ENCODE measurements around the gene SLC25A27. TPM values are rescaled to one million over a fixed set of nuclear protein-coding genes. Genes with fewer than 3 reads are reported as not detected.

SLC25A27 gene
- total and polyA plus RNA-seq, 2 experiments from 2014 or later: 8.5 to 16.2 TPM

- TF ChIP-seq ZNF331 (CRISPR knock-in tag; IDR thresholded peaks at IDR 0.05; ENCODE audit: low read depth) (no peak), STAT1 (IDR thresholded peaks at IDR 0.05; ENCODE audit: unreplicated experiment) (no peak), ZNF462 (CRISPR knock-in tag; IDR thresholded peaks at IDR 0.05) (no peak), CREB1 (CRISPR knock-in tag; IDR thresholded peaks at IDR 0.05; ENCODE audit: low read depth) (no peak), EZH2 (IDR thresholded peaks at IDR 0.05; ENCODE audit: low read depth, unreplicated experiment) (no peak), JUNB (IDR thresholded peaks at IDR 0.05; ENCODE audit: unreplicated experiment) (no peak)
Observed at GRCh38 chr6:46638650-46639049, 14.1 kb upstream of the SLC25A27 start (continued).

- peaks cover 6% of the 10 kb centered on the region; the same call in 2 of the 3 replicates for H3K4me1 Mint-ChIP-seq
- Histone ChIP-seq H3K4me1 (ENCODE audit: insufficient read depth) (no peaks in the 10 kb centered on the region), H3K4me2 (no peak overlapping the region), H3K27me3 (ENCODE audit: insufficient read depth) (no peaks in the 10 kb centered on the region), H4K20me1 (replicated peaks; ENCODE audit: insufficient read depth) (no peaks in the 10 kb centered on the region), H3K4me3 (no peak overlapping the region), H3F3A (replicated peaks; ENCODE audit: low read depth) (no peaks in the 10 kb centered on the region), H3K27ac (ENCODE audit: low read depth) (no peak overlapping the region), H2AFZ (no peak overlapping the region), H3K36me3 (ENCODE audit: insufficient read depth) (no peaks in the 10 kb centered on the region), H3K79me2 (replicated peaks; ENCODE audit: insufficient read depth) (no peaks in the 10 kb centered on the region), H3K9me2 (ENCODE audit: insufficient read depth) (no peaks in the 10 kb centered on the region)
- no peaks in the 10 kb centered on the region for H3K27me3 Mint-ChIP-seq (ENCODE audit: insufficient read depth, low read depth, poor library complexity)
- no peak overlapping the region for H3K27ac Mint-ChIP-seq
- DNase-seq (ENCODE audit: low spot score) (no peak), ATAC-seq (no peak)
- no peak overlapping the region for H3K4me3 Mint-ChIP-seq
- no peak for TF ChIP-seq JUNB (IDR thresholded peaks at IDR 0.05; ENCODE audit: unreplicated experiment)
- H3K9me3 Mint-ChIP-seq: no peaks in the 10 kb centered on the region
- no peaks in the 10 kb centered on the region for H3K36me3 Mint-ChIP-seq (ENCODE audit: low read depth)
Observed at GRCh38 chr6:46642928-46643751, 9.6 kb upstream of the SLC25A27 start.

Measured in GM23338 (cell line).